ENCODE measurements around the gene PCLAF. TPM values are rescaled to one million over a fixed set of nuclear protein-coding genes. Genes with fewer than 3 reads are reported as not detected.

The PCLAF gene
- total and polyA plus RNA-seq, 2 donors (not counting 3 experiments of a cell fraction or from before 2014, with no cell fraction given), result 54.7 to 55.2 TPM

DNA sequence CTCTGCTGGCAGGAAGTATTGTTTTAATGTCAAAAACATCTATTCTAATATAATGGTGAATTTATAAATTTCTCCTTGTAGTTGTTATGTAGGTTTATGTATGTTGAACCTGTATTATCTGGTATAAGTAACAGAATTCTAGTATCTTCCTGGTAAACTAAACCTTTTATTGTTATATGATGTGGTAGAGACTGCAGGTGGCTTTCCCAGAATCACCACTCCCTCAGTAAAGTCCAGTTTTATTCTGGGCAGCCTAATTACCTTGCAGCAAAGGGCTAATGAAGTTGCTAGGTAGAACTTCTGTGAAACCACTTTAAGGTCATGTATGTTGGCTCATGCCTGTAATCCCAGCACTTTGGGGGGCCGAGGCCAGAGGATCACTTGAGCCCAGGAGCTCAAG lies 40.9 kb downstream of the PCLAF start:
- Histone ChIP-seq H3K79me2 (ENCODE audit: control insufficient read depth, insufficient read depth, low read length) (peaks cover 60% of the 10 kb centered on the region), H3K4me1 (ENCODE audit: control insufficient read depth, extremely low read depth, insufficient read depth, low read length) (peaks cover 31% of the 10 kb centered on the region), H3K4me3 (replicated peaks in 1 of 3; ENCODE audit: insufficient read depth in 1 of 3, low read depth in 1 of 3, low read length in 3 of 3) (no peak overlapping the region), H3K9ac (replicated peaks; ENCODE audit: extremely low read depth, insufficient read depth, low read length) (no peak overlapping the region), H3K9me1 (replicated peaks; ENCODE audit: control insufficient read depth, extremely low read depth, insufficient read depth, low read length) (no peaks in the 10 kb centered on the region), H3K27me3 (ENCODE audit: control insufficient read depth in 2 of 2, insufficient read depth in 2 of 2, low read length in 2 of 2) (no peaks in the 10 kb centered on the region), H3K9me3 (replicated peaks; ENCODE audit: control insufficient read depth, insufficient read depth, low read length) (no peaks in the 10 kb centered on the region), H2AFZ (ENCODE audit: low read depth, low read length) (no peak overlapping the region), H3K36me3 (ENCODE audit: control insufficient read depth in 2 of 2, extremely low read depth in 1 of 2, insufficient read depth in 2 of 2, low read length in 2 of 2) (peaks cover 0 to 2% of the 10 kb centered on the region in 2 experiments), H3K4me2 (ENCODE audit: insufficient read depth, low read length) (no peak overlapping the region), H4K20me1 (replicated peaks; ENCODE audit: control insufficient read depth, extremely low read depth, insufficient read depth, low read length) (peaks cover 6% of the 10 kb centered on the region), H3K27ac (ENCODE audit: insufficient read depth, low read depth, low read length) (no peak overlapping the region)
- ChIA-PET CTCF (no interaction called here), POLR2A (no interaction called here)
- TF ChIP-seq FOS (IDR thresholded peaks at IDR 0.05; ENCODE audit: borderline replicate concordance, insufficient read depth, low read length) (no peak), EZH2 (IDR thresholded peaks at IDR 0.05; ENCODE audit: borderline replicate concordance, low read depth, low read length, severe bottlenecking) (no peak), POLR2A (IDR thresholded peaks at IDR 0.05; ENCODE audit: low read depth, low read length) (no peak), JUN (IDR thresholded peaks at IDR 0.05; ENCODE audit: borderline replicate concordance, insufficient read depth, insufficient read length, low read depth) (no peak), MYC (IDR thresholded peaks at IDR 0.05; ENCODE audit: low read depth, low read length) (no peak), POLR2AphosphoS5 (IDR thresholded peaks at IDR 0.05; ENCODE audit: insufficient read depth, low read depth, low read length) (no peak), GATA2 (IDR thresholded peaks at IDR 0.05; ENCODE audit: insufficient read depth, insufficient read length, low read depth, low read length) (no peak)
- TF ChIP-seq, protein P1, sequence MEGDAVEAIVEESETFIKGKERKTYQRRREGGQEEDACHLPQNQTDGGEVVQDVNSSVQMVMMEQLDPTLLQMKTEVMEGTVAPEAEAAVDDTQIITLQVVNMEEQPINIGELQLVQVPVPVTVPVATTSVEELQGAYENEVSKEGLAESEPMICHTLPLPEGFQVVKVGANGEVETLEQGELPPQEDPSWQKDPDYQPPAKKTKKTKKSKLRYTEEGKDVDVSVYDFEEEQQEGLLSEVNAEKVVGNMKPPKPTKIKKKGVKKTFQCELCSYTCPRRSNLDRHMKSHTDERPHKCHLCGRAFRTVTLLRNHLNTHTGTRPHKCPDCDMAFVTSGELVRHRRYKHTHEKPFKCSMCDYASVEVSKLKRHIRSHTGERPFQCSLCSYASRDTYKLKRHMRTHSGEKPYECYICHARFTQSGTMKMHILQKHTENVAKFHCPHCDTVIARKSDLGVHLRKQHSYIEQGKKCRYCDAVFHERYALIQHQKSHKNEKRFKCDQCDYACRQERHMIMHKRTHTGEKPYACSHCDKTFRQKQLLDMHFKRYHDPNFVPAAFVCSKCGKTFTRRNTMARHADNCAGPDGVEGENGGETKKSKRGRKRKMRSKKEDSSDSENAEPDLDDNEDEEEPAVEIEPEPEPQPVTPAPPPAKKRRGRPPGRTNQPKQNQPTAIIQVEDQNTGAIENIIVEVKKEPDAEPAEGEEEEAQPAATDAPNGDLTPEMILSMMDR (IDR thresholded peaks at IDR 0.05; ENCODE audit: extremely low read depth in 1 of 2, insufficient read depth in 1 of 2, low read depth in 1 of 2, low read length in 2 of 2), result no peak
- TF ChIP-seq, protein P2, sequence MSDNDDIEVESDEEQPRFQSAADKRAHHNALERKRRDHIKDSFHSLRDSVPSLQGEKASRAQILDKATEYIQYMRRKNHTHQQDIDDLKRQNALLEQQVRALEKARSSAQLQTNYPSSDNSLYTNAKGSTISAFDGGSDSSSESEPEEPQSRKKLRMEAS (IDR thresholded peaks at IDR 0.05; ENCODE audit: insufficient read depth, insufficient read length), result no peak
- DNase-seq (ENCODE audit: low read depth, low spot score), result no peak
- no peak for FAIRE-seq
- dilution Hi-C loops (cut with MboI; ENCODE audit: extremely low pct_ligation_motif_present, low sequenced_read_pairs), result no loop called here
- intact Hi-C loops (cut with micrococcal nuclease), result no loop called here
- no TSS peak for BruUV-seq (replicated peaks)

Measured in endothelial cell of umbilical vein (primary cell).